IMR-90 (cell line): ENCODE results near the gene MEGF6. TPM values are rescaled to one million over a fixed set of nuclear protein-coding genes. Genes with fewer than 3 reads are reported as not detected.

Experiments
- ATAC-seq: fragments of 200-7000 bp; cut with Tn5 transposase; 2 replicates; pipeline ENCODE4 v1.9.1; 2020; ENCODE audit warnings: low read depth, mild to moderate bottlenecking, moderate library complexity
- BruUV-seq: library from RNA; stranded (reverse); fragments of 400-500 nt; replicated peaks from 2 replicates; lab custom pipeline; 2021; lab: Mats Ljungman, UMichigan
- CTCF ChIA-PET: fragments of 300-600 bp; formaldehyde crosslinking; extraction: SDS; loops from one replicate; lab custom pipeline; 2021; ENCODE audit warnings: antibody characterized with exemption; lab: Yijun Ruan, JAX
- POLR2A ChIA-PET: fragments of 300-600 bp; sonication (Branson Sonifier 250); formaldehyde crosslinking; loops from one replicate; lab custom pipeline; 2022; ENCODE audit warnings: antibody characterized with exemption; ENCODE audit not compliant: unreplicated experiment; lab: Charles Lee
- DNase-seq: peaks from one replicate; pipeline ENCODE4 v3.0.0; 2013
- H2AFZ ChIP-seq: replicated peaks from 2 replicates; pipeline ENCODE3; 2013; ENCODE audit warnings: low read length, mild to moderate bottlenecking; ENCODE audit not compliant: poor library complexity
- H2AK5ac ChIP-seq: 2 replicates; pipeline ENCODE4 v1.6.1; 2013; ENCODE audit warnings: low read depth, low read length, inconsistent platforms
- H2AK9ac ChIP-seq: replicated peaks from 2 replicates; pipeline ENCODE3; 2013; ENCODE audit warnings: mild to moderate bottlenecking, low read depth, low read length, moderate library complexity; ENCODE audit not compliant: poor library complexity
- H2BK120ac ChIP-seq: 2 replicates; pipeline ENCODE4 v1.6.1; 2013; ENCODE audit warnings: low read depth, low read length, inconsistent platforms
- H2BK15ac ChIP-seq: 3 replicates; pipeline ENCODE4 v1.6.1; 2013; ENCODE audit warnings: low read depth, low read length, inconsistent platforms
- H2BK20ac ChIP-seq: 2 replicates; pipeline ENCODE4 v1.6.1; 2013; ENCODE audit warnings: low read depth, mild to moderate bottlenecking, inconsistent platforms, low read length, moderate library complexity
- H2BK5ac ChIP-seq: 2 replicates; pipeline ENCODE4 v1.6.1; 2013; ENCODE audit warnings: mild to moderate bottlenecking, low read depth, low read length, inconsistent platforms; ENCODE audit not compliant: poor library complexity, severe bottlenecking
- H3K14ac ChIP-seq: replicated peaks from 2 replicates; pipeline ENCODE4 v1.6.1; 2013; ENCODE audit warnings: low read depth, low read length, inconsistent platforms
- H3K18ac ChIP-seq: 2 replicates; pipeline ENCODE4 v1.6.1; 2013; ENCODE audit warnings: low read depth, low read length, control low read depth
- H3K23ac ChIP-seq: 2 replicates; pipeline ENCODE4 v1.6.1; 2013; ENCODE audit warnings: low read depth, low read length, inconsistent platforms
- H3K27ac ChIP-seq: 2 replicates; pipeline ENCODE4 v1.5.1; 2013; ENCODE audit warnings: mild to moderate bottlenecking, control low read depth, low read length; ENCODE audit not compliant: insufficient read depth
- H3K27me3 ChIP-seq: 2 replicates; pipeline ENCODE4 v1.6.1; 2013; ENCODE audit warnings: low read length; ENCODE audit not compliant: control insufficient read depth, insufficient read depth
- H3K36me3 ChIP-seq: 2 replicates; pipeline ENCODE4 v1.6.1; 2013; ENCODE audit warnings: low read length, mixed read lengths; ENCODE audit not compliant: control insufficient read depth, insufficient read depth
- H3K4ac ChIP-seq: 2 replicates; pipeline ENCODE4 v1.6.1; 2013; ENCODE audit warnings: low read depth, low read length, inconsistent platforms
- H3K4me1 ChIP-seq: 2 replicates; pipeline ENCODE4 v1.6.1; 2013; ENCODE audit warnings: low read length, mixed read lengths; ENCODE audit not compliant: control insufficient read depth, insufficient read depth
- H3K4me2 ChIP-seq: 2 replicates; pipeline ENCODE4 v1.6.1; 2013; ENCODE audit warnings: low read depth, mild to moderate bottlenecking, control low read depth, low read length, moderate library complexity
- H3K4me3 ChIP-seq: 2 replicates; pipeline ENCODE4 v1.5.1; 2013; ENCODE audit warnings: low read depth, mild to moderate bottlenecking, control low read depth, low read length, moderate library complexity; ENCODE audit not compliant: insufficient read depth
- H3K56ac ChIP-seq: 2 replicates; pipeline ENCODE4 v1.6.1; 2013; ENCODE audit warnings: low read length, inconsistent platforms; ENCODE audit not compliant: insufficient read depth; ENCODE audit errors: extremely low read depth
- H3K79me1 ChIP-seq, 2 experiments: 2 replicates each; pipeline ENCODE4 v1.6.1; 2013; ENCODE audit warnings: low read length in 2 of 2, inconsistent platforms in 1 of 2, low read depth in 1 of 2
- H3K9ac ChIP-seq: 2 replicates; pipeline ENCODE4 v1.6.1; 2013; ENCODE audit warnings: low read depth, low read length, control low read depth
- H3K9me1 ChIP-seq: 2 replicates; pipeline ENCODE4 v1.6.1; 2013; ENCODE audit warnings: low read length, inconsistent platforms; ENCODE audit not compliant: insufficient read depth
- H3K9me3 ChIP-seq: 2 replicates; pipeline ENCODE4 v1.6.1; 2013; ENCODE audit warnings: low read length; ENCODE audit not compliant: control insufficient read depth, insufficient read depth
- H4K20me1 ChIP-seq: 2 replicates; pipeline ENCODE4 v1.6.1; 2013; ENCODE audit warnings: low read length, inconsistent platforms; ENCODE audit not compliant: insufficient read depth
- H4K5ac ChIP-seq: 2 replicates; pipeline ENCODE4 v1.6.1; 2013; ENCODE audit warnings: mild to moderate bottlenecking, low read depth, low read length, control low read depth
- H4K8ac ChIP-seq, 2 experiments: 2 replicates each; pipeline ENCODE4 v1.6.1; 2013; ENCODE audit warnings: low read depth in 2 of 2, low read length in 2 of 2, control low read depth in 1 of 2, inconsistent platforms in 1 of 2
- H4K91ac ChIP-seq: 2 replicates; pipeline ENCODE4 v1.6.1; 2013; ENCODE audit warnings: low read depth, low read length, inconsistent platforms; ENCODE audit not compliant: insufficient read depth
- MAZ ChIP-seq: IDR thresholded peaks from 2 replicates; pipeline ENCODE4 v1.6.1; 2012; ENCODE audit warnings: low read depth, mild to moderate bottlenecking, low read length, improper control_type of control experiment, moderate library complexity, borderline replicate concordance
- RAD21 ChIP-seq: IDR thresholded peaks from 2 replicates; pipeline ENCODE4 v1.6.1; 2012; ENCODE audit warnings: low read length, improper control_type of control experiment
- RFX5 ChIP-seq: IDR thresholded peaks from 2 replicates; pipeline ENCODE4 v1.8.0; 2012; ENCODE audit warnings: low read depth, mild to moderate bottlenecking, low read length, moderate library complexity
- SMC3 ChIP-seq: fragments of 150-350 bp; IDR thresholded peaks from 2 replicates; pipeline ENCODE4 v1.6.1; 2016; ENCODE audit warnings: low read depth, mild to moderate bottlenecking, antibody characterized with exemption, low read length, moderate library complexity
- WGBS, 2 experiments: methylation state at CpG; one replicate each; pipeline versions ENCODE4 v1.1.5 to v1.1.7; 2013; ENCODE audit warnings: missing lambda C conversion rate in 2 of 2; ENCODE audit not compliant: insufficient read length in 1 of 2; ENCODE audit errors: extremely low coverage in 2 of 2; 5-methylcytosine and 5-hydroxymethylcytosine counted together
- dilution Hi-C: fragments of 300-500 bp; cut with HindIII; formaldehyde crosslinking; loops from one replicate; pipeline ENCODE4 v1.14.3; 2018; ENCODE audit warnings: low sequenced_read_pairs; ENCODE audit not compliant: unreplicated experiment
- in situ Hi-C: fragments of 300-500 bp; cut with MboI; formaldehyde crosslinking; loops from 3 replicates; pipeline ENCODE4 v1.14.3; 2019; ENCODE audit warnings: low sequenced_read_pairs, inconsistent platforms, mixed read lengths
- intact Hi-C: fragments of 100-400 bp; cut with micrococcal nuclease; formaldehyde crosslinking; loops from 2 replicates; pipeline ENCODE4 v1.10.0; 2022
- polyA plus RNA-seq, 3 experiments: library from polyadenylated mRNA; depleted of rRNA; stranded (reverse); fragments of >200 nt; gene quantifications; 2 replicates each; pipeline ENCODE4 v1.2.3, GENCODE V29; 2012; ENCODE audit warnings: low replicate concordance in 1 of 3
- total RNA-seq: library from RNA; depleted of rRNA; stranded (reverse); fragments of >200 nt; gene quantifications from 2 replicates; pipeline ENCODE4 v1.2.3, GENCODE V29; 2012
- TF ChIP-seq, protein P1 (sequence below): conservative IDR thresholded peaks from 2 replicates; pipeline ENCODE4 v1.5.1; 2012; ENCODE audit warnings: mild to moderate bottlenecking, low read depth, low read length, improper control_type of control experiment

Gene MEGF6
- total and polyA plus RNA-seq, 2 of the 4 experiments (the other 2 are of a cell fraction), result 0.72 to 4.1 TPM

DNA sequence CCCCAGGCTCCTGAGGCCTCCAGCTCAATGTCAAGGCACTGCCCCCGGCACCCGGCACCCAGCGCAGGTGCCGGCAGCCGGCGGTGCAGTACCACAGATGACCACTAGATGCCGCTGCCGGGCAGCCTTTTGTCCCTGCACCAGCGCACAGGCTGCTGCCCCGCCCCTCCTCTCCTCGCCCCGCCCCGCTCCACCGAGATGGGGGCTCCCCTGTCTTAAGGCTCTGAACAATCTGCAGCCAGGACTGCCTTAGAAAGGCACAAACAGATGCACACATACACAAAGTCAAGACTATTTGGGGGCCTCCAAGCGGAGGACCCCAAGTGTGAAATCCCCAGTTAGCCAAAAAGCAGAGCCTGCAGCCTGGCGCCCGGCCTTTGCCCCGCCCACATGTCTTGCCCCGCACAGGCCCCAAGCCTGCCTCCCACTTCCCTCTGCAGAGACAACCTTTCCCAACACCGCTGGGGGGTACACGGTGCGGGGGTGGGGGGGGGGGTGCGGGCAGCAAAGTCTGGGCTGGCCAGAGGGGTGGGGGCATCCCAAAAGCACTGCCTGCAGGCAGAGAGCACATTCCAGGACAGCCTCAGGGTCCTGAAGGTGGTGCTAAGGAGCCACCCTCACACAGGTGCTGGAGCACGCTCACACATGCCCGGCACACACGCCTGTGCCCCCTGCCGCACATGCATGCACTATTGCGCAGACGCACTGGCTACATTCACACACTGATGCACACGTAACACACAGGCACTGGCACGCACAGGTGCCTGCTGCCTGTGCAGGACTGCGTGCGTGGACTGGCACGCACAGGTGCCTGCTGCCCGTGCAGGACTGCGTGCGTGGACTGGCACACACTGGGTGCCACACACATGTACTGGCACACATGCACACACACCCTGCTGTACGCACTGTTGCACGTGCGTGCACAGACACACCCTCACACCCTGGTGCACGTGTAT, 119.7 kb downstream of the MEGF6 start:
- Histone ChIP-seq H3K27ac (no peak overlapping the region), H3K18ac (no peak overlapping the region), H4K8ac (no peak overlapping the region), H3K23ac (no peak overlapping the region), H3K79me1 (no peaks in the 10 kb centered on the region), H4K91ac (no peak overlapping the region), H3K56ac (no peak overlapping the region), H2AK5ac (no peak overlapping the region), H3K27me3 (no peaks in the 10 kb centered on the region), H3K9me1 (no peaks in the 10 kb centered on the region), H3K4me2 (no peak overlapping the region), H3K4me1 (no peaks in the 10 kb centered on the region), H2BK5ac (no peak overlapping the region), H3K9ac (no peak overlapping the region), H3K4me3 (no peak overlapping the region), H2BK120ac (no peak overlapping the region), H2AK9ac (peak overlapping the region; percentile 82), H3K14ac (no peak overlapping the region), H2AFZ (peak overlapping the region; percentile 47), H3K9me3 (peaks cover 5% of the 10 kb centered on the region), H3K36me3 (no peaks in the 10 kb centered on the region), H4K5ac (no peak overlapping the region), H3K4ac (no peak overlapping the region), H2BK15ac (no peak overlapping the region), H4K20me1 (no peaks in the 10 kb centered on the region), H2BK20ac (no peak overlapping the region)
- ChIA-PET POLR2A (no interaction called here), CTCF (interaction anchor here (0.9 to 1.6 kb wide), 3 partner anchors 127 to 130 kb away, joined by 4 to 9 read pairs (median 4); no protein-coding TSS in a partner anchor)
- dilution Hi-C loops, result no loop called here
- intact Hi-C loops, result loop anchor here (1.0 to 10.0 kb wide), 2 partner anchors 128 to 233 kb away; no protein-coding TSS in a partner anchor
- 81% methylated on average over 14 of the region's 41 CpGs; no CpG with 5 or more reads in 1 of the 2 experiments for WGBS, 2 experiments
- ATAC-seq, result peak; percentile 98
- no TSS peak for BruUV-seq
- peak; percentile 24 for DNase-seq
- in situ Hi-C loops, result no loop called here
- TF ChIP-seq RFX5 (no peak), RAD21 (peak; percentile 90), MAZ (peak; percentile 69; the same call in 1 of the 2 replicates), SMC3 (peak; percentile 74)
- TF ChIP-seq, protein P1, sequence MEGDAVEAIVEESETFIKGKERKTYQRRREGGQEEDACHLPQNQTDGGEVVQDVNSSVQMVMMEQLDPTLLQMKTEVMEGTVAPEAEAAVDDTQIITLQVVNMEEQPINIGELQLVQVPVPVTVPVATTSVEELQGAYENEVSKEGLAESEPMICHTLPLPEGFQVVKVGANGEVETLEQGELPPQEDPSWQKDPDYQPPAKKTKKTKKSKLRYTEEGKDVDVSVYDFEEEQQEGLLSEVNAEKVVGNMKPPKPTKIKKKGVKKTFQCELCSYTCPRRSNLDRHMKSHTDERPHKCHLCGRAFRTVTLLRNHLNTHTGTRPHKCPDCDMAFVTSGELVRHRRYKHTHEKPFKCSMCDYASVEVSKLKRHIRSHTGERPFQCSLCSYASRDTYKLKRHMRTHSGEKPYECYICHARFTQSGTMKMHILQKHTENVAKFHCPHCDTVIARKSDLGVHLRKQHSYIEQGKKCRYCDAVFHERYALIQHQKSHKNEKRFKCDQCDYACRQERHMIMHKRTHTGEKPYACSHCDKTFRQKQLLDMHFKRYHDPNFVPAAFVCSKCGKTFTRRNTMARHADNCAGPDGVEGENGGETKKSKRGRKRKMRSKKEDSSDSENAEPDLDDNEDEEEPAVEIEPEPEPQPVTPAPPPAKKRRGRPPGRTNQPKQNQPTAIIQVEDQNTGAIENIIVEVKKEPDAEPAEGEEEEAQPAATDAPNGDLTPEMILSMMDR, result peak; percentile 89
